Measurements from ENCODE around the gene ADGRA3.
"Not testable (repeated sequence)": the region's sequence is repeated elsewhere in the genome, so short reads cannot be mapped to it uniquely, and the experiment has no call there.

The ADGRA3 gene

DNA sequence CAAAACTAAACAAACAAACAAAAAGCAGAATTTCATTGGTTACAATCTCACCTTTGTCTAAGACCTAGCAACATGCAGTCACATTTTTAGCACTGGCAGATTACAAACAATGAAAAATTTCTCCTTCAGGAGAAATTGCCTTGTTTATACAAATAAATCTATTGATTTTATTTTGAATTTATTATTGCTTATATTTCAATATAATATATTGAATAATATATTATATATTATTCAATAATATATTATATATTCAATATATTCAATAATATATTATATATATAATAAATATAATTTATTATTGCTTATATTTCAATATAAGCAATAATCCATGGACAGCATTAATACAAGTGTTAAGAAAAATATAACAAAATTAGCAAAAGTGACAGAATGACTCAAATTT, 131.7 kb downstream of the ADGRA3 start:
- no peak for DNase-seq (ENCODE audit: low read depth in 2 of 2, low spot score in 1 of 2)

DNA sequence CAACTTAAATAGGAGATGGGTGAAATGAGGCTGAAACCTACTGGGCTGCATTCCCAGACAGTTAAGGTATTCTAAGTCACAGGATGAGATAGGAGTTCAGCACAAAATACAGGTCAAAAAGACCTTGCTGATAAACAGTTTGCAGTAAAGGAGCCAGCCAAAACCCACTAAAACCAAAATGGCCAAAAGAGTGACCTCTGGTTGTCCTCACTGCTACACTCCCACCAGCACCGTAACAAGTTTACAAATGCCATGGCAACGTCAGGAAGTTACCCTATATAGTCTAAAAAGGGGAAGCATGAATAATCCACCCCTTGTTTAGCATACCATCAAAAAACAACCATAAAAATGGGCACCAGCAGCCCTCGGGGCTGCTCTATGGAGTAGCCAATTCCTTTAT, 133.7 kb downstream of the ADGRA3 start:
- DNase-seq (ENCODE audit: low read depth in 2 of 2, low spot score in 1 of 2), result not testable (repeated sequence)

DNA sequence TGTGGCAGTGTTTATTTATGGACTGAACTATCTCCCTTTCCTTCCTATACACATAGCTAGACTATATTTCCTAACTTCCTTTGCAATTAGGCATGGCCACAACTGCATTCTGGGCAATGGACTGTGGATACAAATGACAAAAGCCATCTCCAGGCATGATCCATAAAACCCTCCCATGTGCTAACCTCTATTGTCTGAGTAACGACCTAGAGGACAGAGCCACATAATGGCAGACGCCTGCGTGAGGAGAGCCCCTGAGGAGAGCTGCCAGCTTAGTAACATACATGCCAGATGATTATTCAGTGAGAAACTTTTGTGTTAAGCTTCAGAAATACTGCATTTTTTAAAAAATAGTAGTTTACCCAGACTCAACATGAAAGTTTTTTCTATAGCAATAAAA, 142.9 kb downstream of the ADGRA3 start:
- no peak for DNase-seq (ENCODE audit: low read depth in 2 of 2, low spot score in 1 of 2)

DNA sequence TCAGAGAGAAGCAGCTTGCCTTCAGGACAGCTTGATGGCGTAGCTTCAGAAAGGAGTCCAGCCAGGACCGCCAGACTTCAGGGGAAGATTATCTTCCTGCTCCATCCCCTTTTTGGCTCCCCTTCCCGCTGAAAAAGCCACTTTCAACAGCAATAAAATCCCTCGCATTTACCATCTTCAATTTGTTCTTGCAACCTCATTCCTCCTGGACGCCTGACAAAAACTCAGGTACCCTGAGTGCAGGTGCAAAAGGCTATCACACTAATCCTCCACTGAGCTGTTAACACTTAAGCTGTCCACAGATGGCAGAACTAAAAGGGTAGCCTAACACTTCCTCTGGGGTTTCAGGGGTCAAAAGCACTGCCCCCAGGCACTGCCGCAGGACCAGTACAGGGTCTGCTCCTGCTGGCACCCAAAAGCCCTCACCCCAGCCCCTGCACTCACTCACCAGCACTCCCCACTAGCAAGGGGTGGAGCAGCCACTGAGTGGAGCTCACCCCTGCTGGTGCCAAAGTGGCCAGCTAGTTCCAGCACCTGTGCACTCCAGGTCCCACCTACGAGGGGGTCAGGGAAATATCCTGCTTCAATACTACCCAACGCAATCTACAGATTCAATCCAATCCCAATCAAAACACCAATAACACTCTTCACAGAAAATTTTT, 145.8 kb downstream of the ADGRA3 start:
- DNase-seq (ENCODE audit: low read depth in 2 of 2, low spot score in 1 of 2), result no peak

DNA sequence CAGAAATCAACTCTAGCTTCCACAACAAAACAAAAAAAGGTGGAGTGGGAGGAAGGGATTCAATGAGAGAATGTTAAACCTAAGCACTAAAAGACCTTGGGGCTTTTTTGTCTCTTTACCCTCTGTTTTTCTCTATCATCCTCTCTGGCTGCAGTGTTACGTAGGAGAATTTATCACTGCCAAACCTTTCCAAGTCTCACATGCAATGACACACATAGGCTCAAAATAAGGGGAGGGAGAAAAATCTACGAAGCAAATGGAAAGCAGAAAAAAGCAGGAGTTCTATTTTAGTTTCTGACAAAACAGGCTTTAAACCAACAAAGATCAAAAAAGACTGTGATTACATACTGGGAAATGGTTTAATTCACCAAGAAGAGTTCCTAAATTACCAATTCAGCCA, 152.1 kb downstream of the ADGRA3 start:
- no peak for DNase-seq (ENCODE audit: low read depth in 2 of 2, low spot score in 1 of 2)

DNA sequence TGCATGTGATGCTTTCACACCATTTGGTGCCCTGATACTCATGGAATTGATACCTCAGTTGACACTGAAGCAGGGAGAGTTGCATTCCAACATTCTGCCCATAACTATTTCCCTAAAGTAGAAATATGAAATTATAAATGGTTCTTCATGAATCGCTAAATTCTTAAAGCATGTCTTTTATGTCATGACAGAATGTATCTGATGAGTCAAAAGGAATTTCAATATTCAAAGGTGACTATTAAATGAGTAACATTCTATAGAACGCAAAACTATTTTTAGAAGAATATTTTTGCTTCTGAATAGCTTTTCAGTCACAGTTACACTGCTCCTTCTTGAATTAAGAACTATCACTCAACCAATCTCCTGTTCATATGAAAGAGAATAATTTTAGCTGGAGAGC, 152.8 kb downstream of the ADGRA3 start:
- no peak for DNase-seq (ENCODE audit: low read depth in 2 of 2, low spot score in 1 of 2)

DNA sequence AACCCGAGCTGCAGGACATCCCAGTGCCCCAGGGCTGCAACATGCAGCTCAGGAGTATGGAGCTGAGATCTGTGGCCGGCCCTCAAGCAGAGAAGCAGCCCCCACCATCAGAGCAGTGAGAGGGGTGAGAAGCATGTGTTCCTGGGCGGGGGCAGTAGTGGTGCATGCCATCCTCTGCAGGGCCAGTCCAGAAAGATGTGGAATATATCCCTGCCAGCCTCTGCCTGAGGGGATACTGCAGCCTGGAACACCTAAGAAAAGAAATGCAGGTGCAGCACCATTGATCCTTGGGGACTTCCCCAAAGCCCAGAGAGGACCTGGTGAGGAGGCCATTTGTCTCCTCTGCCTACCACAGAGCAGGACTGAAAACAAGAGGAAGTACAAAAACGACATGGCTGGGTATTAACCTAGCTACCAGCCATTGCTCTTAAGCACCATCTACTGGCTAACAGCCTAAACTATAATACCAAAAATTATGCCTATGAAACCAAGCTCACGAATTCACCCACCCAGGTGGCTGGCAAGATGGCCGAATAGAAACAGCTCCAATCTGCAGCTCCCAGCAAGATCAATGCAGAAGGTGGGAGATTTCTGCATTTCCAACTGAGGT, 158.8 kb downstream of the ADGRA3 start:
- no peak for DNase-seq (ENCODE audit: low read depth in 2 of 2, low spot score in 1 of 2)

DNA sequence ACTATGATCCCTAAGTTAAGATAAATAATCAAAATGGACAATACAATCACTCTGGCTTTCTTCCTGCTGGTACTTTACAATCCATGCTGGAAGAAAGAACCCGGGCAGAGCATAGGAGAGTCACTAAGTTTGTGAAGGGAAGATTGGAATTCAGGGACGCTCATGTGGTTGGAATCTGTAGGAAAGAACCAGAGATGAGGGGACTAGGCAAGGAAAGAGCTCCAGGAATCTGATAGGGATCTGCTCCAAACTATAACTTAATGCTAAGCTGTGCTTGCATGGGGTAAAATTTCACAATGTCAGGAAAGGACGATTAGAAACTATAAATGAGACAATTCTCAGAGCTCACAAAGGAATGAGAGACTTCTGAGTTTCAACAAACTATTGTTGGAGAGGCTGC, 167.5 kb downstream of the ADGRA3 start:
- no peak for DNase-seq (ENCODE audit: low read depth in 2 of 2, low spot score in 1 of 2)

DNA sequence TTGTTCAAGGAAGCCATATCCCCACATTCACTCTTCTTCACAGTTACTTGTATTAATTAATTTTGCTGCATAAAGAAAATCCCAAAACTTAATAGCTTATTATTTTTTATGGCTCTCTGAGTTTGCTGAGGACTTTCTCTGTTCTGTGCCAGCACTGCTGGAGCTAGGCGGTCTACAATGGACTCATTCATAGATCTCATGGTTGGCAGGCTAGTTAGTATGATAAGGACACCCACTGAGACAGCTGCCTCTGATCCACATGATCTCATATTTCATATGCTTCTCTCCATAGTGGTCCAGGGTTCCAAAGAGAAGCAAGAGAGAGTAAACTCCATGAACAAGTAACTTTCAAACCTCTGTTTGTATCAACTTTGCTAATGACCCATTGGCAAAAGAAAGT, 170.2 kb downstream of the ADGRA3 start:
- DNase-seq (ENCODE audit: low read depth in 2 of 2, low spot score in 1 of 2), result no peak

DNA sequence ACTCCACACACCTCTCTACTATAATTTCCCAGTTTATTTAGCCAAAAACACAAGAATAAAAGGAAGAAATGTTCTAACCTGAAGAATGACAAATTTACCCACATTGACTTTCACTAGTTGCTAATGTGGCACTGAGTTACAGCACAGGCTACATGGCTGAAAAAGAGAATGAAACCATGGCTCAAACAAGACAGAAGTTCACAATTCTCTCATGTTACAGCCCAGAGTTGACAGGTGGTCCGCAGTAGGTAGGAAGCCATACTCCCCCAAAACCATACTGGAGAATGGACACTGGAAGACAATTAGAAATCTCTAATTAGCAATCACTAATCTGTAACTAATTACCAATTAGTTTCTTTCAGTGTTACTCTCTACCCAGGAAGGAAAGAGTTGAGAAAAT, 170.8 kb downstream of the ADGRA3 start:
- DNase-seq (ENCODE audit: low read depth in 2 of 2, low spot score in 1 of 2), result no peak

DNA sequence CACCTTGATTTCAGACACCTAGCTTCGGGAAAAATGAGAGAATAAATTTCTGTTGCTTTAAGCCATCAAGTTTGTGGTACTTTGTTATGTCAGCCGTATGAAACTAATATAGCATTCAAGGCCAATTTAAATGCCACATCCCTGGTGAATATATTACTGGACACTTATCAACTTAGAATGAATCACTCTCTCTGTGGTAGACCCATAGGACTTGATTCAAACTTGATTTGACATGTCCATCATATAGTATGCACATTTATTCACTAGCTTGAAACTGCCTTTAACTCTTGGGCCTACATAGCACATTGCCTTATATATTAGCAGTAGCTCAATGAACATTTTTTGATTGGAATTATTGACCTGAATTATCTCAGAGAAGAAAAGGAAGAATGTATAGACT, 172.3 kb downstream of the ADGRA3 start:
- no peak for DNase-seq (ENCODE audit: low read depth in 2 of 2, low spot score in 1 of 2)

DNA sequence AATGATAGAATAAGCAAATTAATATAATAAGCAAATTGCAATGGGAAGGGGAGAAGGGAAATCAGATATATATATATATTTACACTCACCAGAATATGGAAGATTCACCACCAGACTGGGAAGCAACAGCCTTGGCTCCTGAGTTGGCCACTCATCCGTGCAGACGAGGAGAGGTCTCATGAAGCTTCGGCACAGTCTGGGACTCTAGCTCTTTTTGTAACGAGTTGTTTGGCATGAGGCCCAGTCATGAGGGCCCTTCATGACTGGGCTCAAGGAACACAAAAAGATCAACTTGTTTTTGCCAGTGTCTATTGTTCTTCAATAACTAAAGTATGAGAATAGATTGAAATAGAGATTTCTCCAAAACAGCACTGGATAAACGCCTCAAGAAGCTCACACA, 176.4 kb downstream of the ADGRA3 start:
- no peak for DNase-seq (ENCODE audit: low read depth in 2 of 2, low spot score in 1 of 2)

DNA sequence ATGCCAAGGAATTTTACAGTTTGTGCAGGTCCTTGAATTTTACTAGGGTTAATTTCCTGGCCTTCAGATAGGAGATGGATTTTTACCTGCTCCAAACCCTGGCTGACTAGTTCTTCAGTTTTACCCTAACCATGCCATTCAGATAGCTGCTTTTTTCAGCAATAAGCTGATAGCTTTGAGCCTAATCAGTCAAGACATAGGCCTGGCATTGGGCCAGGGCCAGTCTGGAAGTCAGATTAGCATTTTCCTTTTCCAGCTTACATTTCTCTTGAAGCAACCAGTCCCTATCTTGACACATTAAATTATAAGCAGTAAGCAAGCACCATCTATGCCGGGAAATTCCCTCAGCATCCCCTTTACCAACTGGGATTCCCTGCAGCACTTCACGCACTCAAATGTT, 177.1 kb downstream of the ADGRA3 start:
- no peak for DNase-seq (ENCODE audit: low read depth in 2 of 2, low spot score in 1 of 2)
